Activated CD4-positive, CD25-positive, alpha-beta regulatory T cell (primary cell): Measurements from ENCODE around the gene UTP15.

Experiments used
- DNase-seq, 4 experiments: peaks; one replicate each; lab custom pipeline; 2025; lab: John Stamatoyannopoulos, UW

Gene UTP15, protein sequence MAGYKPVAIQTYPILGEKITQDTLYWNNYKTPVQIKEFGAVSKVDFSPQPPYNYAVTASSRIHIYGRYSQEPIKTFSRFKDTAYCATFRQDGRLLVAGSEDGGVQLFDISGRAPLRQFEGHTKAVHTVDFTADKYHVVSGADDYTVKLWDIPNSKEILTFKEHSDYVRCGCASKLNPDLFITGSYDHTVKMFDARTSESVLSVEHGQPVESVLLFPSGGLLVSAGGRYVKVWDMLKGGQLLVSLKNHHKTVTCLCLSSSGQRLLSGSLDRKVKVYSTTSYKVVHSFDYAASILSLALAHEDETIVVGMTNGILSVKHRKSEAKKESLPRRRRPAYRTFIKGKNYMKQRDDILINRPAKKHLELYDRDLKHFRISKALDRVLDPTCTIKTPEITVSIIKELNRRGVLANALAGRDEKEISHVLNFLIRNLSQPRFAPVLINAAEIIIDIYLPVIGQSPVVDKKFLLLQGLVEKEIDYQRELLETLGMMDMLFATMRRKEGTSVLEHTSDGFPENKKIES

DNA sequence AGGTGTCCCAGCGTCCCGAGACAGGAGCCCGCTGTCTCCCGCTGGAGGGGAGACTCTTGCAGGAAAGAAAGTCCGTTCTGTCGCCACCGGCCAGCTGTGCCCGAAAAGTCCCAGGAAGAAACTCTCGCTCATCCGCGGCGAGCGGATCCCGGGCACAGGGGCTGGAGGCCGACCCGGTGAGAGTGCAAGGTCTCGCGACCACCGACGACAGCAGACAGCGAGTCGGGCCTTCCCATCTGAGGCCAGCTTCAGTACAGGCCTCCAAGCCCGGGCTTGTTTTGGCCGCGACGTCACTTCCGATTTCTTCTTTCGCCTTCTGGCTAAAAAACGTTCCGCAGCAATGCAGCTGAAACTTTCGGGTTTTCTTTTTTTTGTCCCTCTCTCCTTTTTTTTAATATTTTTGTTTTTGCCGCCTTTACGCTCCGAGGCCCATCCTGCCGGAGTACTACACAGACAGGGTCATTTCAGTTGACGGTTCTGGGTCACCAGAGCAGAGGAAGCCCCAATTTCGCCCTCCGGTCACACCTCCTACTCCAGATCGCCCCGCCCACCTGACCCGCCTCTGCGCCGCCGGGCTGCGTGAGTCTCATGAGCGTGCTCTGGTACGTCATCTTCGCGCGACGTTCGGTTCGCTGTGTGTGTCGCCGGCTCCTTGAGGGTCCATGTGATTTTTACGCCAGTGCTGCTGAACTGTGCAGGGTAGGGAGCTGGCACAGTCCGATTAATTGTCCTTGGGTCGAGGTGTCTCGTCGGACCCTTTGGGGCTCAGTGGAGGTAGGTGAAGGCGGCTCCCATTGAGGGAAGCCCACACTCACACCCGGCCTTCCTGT, at the start of gene UTP15, which contains the start of gene ANKRA2:
Gene UTP15 (plus strand): TSS at position 605 of the 830 bp plus-strand sequence. CDS start 1,602 bp downstream, outside the sequence.
Gene ANKRA2 (minus strand): TSS at position 501 of the 830 bp plus-strand sequence. CDS start 2,758 bp downstream, outside the sequence.
- peak; percentile 96 to 99 (median 98) for DNase-seq

DNA sequence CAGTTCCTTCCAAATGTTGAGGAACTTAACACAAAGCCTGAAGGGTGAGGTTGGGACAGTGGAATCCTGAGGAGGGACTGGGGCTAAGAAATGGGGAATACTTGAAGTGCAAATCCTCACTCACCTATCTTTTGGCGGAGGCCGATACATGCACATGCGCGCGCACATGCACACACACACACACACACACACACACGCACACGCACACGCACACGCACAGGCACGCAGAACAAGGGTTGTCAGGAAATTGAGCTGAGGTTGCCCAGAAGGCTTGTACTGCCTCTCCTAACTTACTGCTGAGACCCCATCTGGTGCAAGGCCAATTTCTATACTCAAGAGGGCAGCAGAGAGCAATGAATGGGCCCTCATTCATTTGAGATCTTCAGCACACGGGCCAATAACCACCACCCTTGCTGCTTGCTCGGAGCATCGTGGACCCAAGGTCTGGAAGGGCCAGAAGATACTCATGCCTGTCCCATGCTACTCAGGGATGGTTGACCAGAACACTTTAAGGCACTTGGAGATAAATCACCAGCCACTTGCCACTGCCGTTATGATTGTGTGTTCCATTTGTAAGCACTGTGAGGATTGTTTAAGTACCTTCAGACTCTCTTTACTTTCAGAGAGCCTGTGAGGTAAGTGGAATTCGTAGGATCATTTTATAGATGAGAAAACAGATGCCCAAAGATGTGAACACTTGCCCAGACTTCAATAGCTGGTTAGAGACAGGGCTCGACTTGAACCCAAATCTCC, 45.8 kb upstream of the UTP15 start:
- DNase-seq, result peak; percentile 12 to 33 (median 22)

GRCh38 chr5:73522989-73523388, 42.6 kb upstream of the UTP15 start:
- DNase-seq, result no peak

DNA sequence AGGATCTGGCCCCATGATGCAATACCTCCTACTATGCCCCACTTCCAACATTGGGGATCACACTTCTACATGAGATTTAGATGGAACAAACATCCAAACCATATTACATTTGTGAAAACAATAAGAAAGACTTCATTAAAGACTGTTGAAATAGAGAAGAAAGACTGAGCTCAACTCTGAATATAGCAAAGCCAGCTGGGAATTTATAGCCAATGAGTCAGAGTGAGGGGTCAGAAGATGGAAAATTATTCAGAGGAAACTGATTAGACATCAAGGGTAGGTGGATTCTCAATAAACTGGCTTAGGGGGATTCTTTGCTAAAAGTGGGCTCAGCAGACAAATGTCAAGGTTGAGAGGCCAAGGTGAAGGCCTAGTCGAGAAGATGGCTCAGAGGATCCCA, 41.7 kb upstream of the UTP15 start:
- DNase-seq, result no peak

GRCh38 chr5:73525606-73526203, 39.8 kb upstream of the UTP15 start:
- no peak for DNase-seq

DNA sequence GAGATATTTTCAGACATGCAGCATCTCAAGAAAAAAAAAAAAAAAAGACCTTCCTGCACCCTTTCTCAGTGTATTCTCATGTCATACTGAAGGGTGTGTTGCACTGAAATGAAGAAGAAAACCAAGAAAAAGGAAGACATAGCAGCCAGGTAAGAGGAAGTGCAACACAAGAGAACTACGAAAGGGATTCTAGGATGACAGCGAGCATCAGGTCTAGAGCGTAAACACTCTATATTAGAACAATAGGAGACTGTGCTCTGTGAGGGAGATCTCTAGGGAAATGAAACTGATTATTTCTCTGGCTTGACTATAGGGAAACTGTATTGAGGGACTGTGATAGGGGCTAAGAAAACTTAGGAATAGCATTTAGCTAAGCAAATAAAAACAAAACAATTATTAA, 37.3 kb upstream of the UTP15 start:
- no peak for DNase-seq

GRCh38 chr5:73529081-73529480, 36.5 kb upstream of the UTP15 start:
- no peak for DNase-seq

DNA sequence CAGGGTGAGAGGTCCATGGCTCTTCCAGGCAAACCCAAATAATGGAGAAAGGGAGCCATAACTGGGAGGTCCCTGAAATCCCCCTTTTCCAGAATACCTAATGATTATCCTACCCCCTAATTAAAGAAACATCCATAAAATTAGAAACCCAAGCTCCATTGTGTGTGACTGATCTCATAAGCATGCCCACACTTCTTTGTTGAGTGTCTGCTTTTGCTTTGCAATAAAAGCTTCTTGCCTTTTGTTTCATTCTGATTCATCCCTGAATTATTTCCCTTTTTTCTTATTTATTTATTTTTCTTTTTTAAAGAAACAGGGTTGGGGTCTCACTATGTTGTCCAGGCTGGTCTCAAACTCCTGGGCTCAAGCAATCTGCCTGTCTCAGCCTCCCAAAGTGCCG, 34.2 kb upstream of the UTP15 start:
- no peak for DNase-seq

DNA sequence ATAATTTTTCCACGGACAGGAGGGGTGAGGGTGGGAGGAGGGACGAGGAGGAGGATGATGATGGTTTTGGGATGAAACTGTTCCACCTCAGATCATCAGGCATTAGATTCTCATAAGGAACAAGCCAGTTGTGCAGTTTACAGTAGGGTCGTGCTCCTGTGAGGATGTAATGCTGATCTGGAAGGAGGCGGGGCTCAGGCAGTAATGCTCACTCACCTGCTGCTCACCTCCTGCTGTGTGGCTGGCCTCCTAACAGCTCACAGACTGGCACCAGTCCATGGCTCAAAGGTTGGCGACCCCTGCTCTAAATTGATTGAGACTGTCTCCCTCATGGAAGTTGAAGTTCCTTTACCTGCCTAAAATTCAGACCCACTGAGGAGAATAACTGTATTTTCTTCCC, 33.3 kb upstream of the UTP15 start:
- DNase-seq, result no peak

GRCh38 chr5:73534011-73534644, 31.4 kb upstream of the UTP15 start:
- DNase-seq, result no peak

GRCh38 chr5:73534971-73535370, 30.6 kb upstream of the UTP15 start:
- no peak for DNase-seq

GRCh38 chr5:73539730-73540129, 25.8 kb upstream of the UTP15 start:
- DNase-seq, result no peak

DNA sequence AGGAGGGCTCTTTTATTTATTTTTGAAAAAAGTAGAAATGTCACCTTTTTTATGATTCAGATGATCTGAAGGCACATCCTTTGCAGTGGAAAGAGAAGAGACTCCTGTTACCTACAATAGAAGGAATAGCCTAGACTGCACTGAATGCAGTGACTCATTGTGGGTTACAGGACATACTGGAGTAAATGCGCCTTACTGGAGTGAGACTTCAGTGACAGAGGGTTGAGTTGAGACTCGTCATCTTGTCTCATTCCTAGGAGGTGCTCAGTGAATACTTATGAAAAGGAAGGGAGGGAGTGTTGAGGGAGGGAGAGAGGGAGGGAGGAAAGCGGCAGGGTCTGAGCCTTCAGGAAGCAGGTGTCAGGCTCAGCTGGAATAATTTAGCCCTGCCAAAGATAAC, 25.4 kb upstream of the UTP15 start:
- DNase-seq, result no peak

DNA sequence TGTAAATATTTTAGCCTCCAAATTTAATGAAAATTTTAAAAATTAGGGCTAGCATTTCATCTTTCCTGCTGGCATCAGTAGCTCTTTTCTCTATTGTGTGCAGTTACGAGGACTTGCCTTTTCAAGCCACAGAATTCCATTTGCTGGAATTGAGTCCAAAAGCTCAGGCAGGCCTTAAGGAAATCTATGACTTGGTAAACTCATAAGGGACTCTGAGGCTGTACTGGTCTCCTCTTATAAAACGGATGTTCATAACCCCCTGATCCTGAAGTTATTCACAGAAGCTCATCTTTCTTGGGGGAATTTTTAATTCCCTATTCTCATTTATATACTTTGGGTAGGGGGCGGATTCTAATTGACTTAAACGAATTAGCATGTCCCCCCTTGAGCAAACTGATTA, 23.5 kb upstream of the UTP15 start:
- no peak for DNase-seq

GRCh38 chr5:73544429-73545402, 20.8 kb upstream of the UTP15 start:
- no peak for DNase-seq

DNA sequence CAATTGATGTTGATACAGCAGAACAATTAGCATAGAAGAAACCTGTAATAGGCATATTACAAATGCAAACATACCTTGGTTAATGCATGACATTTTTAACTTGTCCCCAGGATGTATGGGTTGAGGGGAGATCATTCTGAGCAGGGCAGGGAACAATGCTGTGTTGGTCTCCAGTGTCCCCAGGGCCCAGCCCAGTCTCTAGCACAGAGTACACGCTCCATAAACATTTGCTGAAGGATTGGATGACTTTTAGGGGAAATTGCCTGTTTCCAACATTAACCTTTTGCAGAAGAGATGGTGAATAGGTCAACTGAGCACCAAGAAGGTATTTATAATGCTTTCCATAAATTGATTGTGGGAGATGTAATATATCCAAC, 20.2 kb upstream of the UTP15 start:
- DNase-seq, result no peak

DNA sequence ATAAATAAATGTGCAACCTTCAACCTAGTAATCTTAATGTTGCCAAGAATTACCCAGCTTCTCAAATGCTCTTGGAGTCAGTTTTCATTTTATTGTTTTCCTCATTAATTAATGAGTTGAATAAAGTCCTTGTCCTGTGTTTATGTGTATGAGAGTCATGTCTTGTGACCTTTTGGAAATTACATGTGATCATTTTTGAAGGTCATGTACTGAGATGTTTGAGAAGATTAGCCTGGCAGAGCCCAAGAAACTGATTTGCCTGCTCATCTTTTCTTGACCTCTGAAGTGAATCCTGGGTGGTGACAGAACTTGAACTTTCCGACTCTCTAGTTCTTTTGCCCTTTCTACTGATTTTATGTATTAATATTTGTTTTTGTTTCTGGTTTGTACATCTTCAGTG, 15.5 kb upstream of the UTP15 start:
- DNase-seq, result no peak

- DNase-seq, result no peak
These were observed 12.9 kb upstream of the UTP15 start for GRCh38 chr5:73552642-73553041.

DNA sequence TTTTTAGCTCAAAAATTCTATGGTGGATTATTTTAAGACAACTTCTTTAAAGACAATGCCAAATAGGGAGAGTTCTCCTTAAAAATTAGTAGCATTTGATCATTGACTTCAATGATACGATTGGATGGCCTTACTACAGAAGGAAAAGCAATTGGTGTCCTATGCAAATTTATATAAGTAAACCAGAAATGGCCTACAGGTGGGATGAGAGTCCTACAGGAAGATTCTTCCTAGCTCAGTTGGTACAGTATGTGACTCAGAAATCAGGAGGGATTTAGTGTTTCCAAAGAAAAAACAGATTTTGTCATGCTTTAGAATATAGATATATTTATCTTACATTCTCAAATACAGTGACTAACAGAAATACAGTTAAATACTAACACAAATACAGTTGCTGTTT, 6.6 kb upstream of the UTP15 start:
- no peak for DNase-seq

GRCh38 chr5:73564018-73564417, 1.5 kb upstream of the UTP15 start:
- no peak for DNase-seq
